K562 (cell line): ENCODE measurements around the gene CCNO. TPM values are rescaled to one million over a fixed set of nuclear protein-coding genes. Genes with fewer than 3 reads are reported as not detected.

Source experiments
- ATAC-seq: fragments of 200-7000 bp; cut with Tn5 transposase; 3 replicates; pipeline ENCODE4 v1.9.1; 2020; ENCODE audit warnings: moderate library complexity
- Bru-seq: library from RNA; stranded (reverse); fragments of 400-500 nt; gene quantifications from one replicate; lab custom pipeline; 2021; lab: Mats Ljungman, UMichigan
- BruChase-seq, 2 experiments: library from RNA; stranded (reverse); fragments of 400-500 nt; gene quantifications; one replicate each; lab custom pipeline; 2021; lab: Mats Ljungman, UMichigan
- BruUV-seq: library from RNA; stranded (reverse); fragments of 400-500 nt; replicated peaks from 2 replicates; lab custom pipeline; 2021; lab: Mats Ljungman, UMichigan
- CTCF ChIA-PET: fragments of 300-600 bp; formaldehyde crosslinking; extraction: SDS; loops from one replicate; lab custom pipeline; 2021; ENCODE audit warnings: low intra/inter-chr PET ratio; lab: Yijun Ruan, JAX
- POLR2A ChIA-PET: fragments of 300-600, 350-650 bp; sonication (Branson Sonifier 250); formaldehyde crosslinking; extraction: SDS; loops from one replicate; lab custom pipeline; 2021; ENCODE audit warnings: antibody characterized with exemption, inconsistent platforms; lab: Yijun Ruan, JAX
- DNase-seq, 4 experiments: peaks; one replicate each; pipeline versions ENCODE4 v3.0.0 to v3.0.0-alpha.2; 2011 to 2018; ENCODE audit warnings: low spot score in 3 of 4, mixed read lengths in 3 of 4; ENCODE audit errors: extremely low read depth in 1 of 4
- FAIRE-seq: peaks from 2 replicates; lab custom pipeline; 2011; peaks lifted over from hg19 to GRCh38; lab: Jason Lieb, UNC
- H2AFZ ChIP-seq: 2 replicates; pipeline ENCODE4 v1.6.0; 2011; ENCODE audit warnings: low read depth, low read length, control low read depth, inconsistent platforms
- H3K27ac ChIP-seq: fragments of 200-600 bp; 3 replicates; pipeline ENCODE4 v1.8.0; 2011; ENCODE audit warnings: low read depth, mild to moderate bottlenecking, control low read depth, inconsistent platforms, low read length, moderate library complexity, mixed read lengths; ENCODE audit errors: extremely low read depth
- H3K27me3 ChIP-seq, 2 experiments: fragments of 300-600 bp in 1 of 2; 2 replicates in 1 of 2; 3 replicates in 1 of 2; pipeline versions ENCODE4 v1.6.0 to v1.8.0; 2011; ENCODE audit warnings: inconsistent platforms in 2 of 2, low read length in 2 of 2, mild to moderate bottlenecking in 1 of 2, mixed read lengths in 1 of 2, moderate library complexity in 1 of 2; ENCODE audit not compliant: control insufficient read depth in 2 of 2, insufficient read depth in 2 of 2
- H3K36me3 ChIP-seq: fragments of 300-600 bp; 3 replicates; pipeline ENCODE4 v1.8.0; 2011; ENCODE audit warnings: mild to moderate bottlenecking, low read length, inconsistent platforms; ENCODE audit not compliant: control insufficient read depth, insufficient read depth
- H3K4me1 ChIP-seq, 2 experiments: fragments of 200-600 bp in 1 of 2; replicated peaks in 1 of 2; 2 replicates in 1 of 2; 3 replicates in 1 of 2; pipeline versions ENCODE4 v1.5.1 to v1.8.0; 2011; ENCODE audit warnings: inconsistent platforms in 2 of 2, low read length in 2 of 2, mild to moderate bottlenecking in 1 of 2, mixed read lengths in 1 of 2, moderate library complexity in 1 of 2; ENCODE audit not compliant: control insufficient read depth in 2 of 2, insufficient read depth in 2 of 2
- H3K4me2 ChIP-seq: 2 replicates; pipeline ENCODE4 v1.6.1; 2011; ENCODE audit warnings: low read length, control low read depth, inconsistent platforms, mixed read lengths; ENCODE audit not compliant: insufficient read depth
- H3K4me3 ChIP-seq: fragments of 200-600 bp; sonication (generic), shearing (Covaris generic); 2 replicates; pipeline ENCODE4 v1.5.1; 2016; ENCODE audit warnings: control low read depth, inconsistent platforms
- H3K79me2 ChIP-seq: fragments of 200-600 bp; 3 replicates; pipeline ENCODE4 v1.8.0; 2011; ENCODE audit warnings: low read length, inconsistent platforms; ENCODE audit not compliant: control insufficient read depth, insufficient read depth
- H3K9ac ChIP-seq, 2 experiments: 2 replicates each; pipeline versions ENCODE4 v1.6.0 to v1.6.1; 2011; ENCODE audit warnings: low read depth in 2 of 2, low read length in 2 of 2, control low read depth in 1 of 2, inconsistent platforms in 1 of 2, mild to moderate bottlenecking in 1 of 2, mixed read lengths in 1 of 2; ENCODE audit not compliant: insufficient read depth in 1 of 2
- H3K9me1 ChIP-seq: one replicate; pipeline ENCODE4 v1.6.0; 2011; ENCODE audit warnings: inconsistent platforms, mild to moderate bottlenecking, low read length, moderate library complexity; ENCODE audit not compliant: control insufficient read depth, insufficient read depth
- H3K9me3 ChIP-seq: replicated peaks from 2 replicates; pipeline ENCODE4 v1.5.1; 2011; ENCODE audit warnings: low read depth, low read length, inconsistent platforms; ENCODE audit not compliant: control insufficient read depth, insufficient read depth
- H4K20me1 ChIP-seq: replicated peaks from 2 replicates; pipeline ENCODE4 v1.6.1; 2011; ENCODE audit warnings: low read length, inconsistent platforms, mixed read lengths; ENCODE audit not compliant: control insufficient read depth, insufficient read depth
- BDP1 ChIP-seq: IDR thresholded peaks from 3 replicates; pipeline ENCODE4 v1.6.1; 2011; ENCODE audit not compliant: insufficient read length, insufficient read depth
- EP400 ChIP-seq: fragments of 450-650 bp; IDR thresholded peaks from 2 replicates; pipeline ENCODE4 v1.6.1; 2017; ENCODE audit warnings: antibody characterized with exemption, mild to moderate bottlenecking, moderate library complexity
- FOXM1 ChIP-seq, 2 experiments: fragments of 450-650 bp in 1 of 2; sonication (generic) in 1 of 2; formaldehyde crosslinking in 1 of 2; IDR thresholded peaks; 2 replicates each; pipeline versions ENCODE4 v1.6.1 to v1.9.0; 2017 to 2022; ENCODE audit warnings: low read depth in 2 of 2, mild to moderate bottlenecking in 2 of 2, missing genetic modification reagents in 1 of 2, moderate library complexity in 1 of 2
- NKRF ChIP-seq: fragments of 450-650 bp; IDR thresholded peaks from 2 replicates; pipeline ENCODE4 v1.6.1; 2016; ENCODE audit warnings: borderline replicate concordance
- SMARCB1 ChIP-seq: IDR thresholded peaks from 2 replicates; pipeline ENCODE4 v1.6.1; 2011; ENCODE audit warnings: improper control_type of control experiment, low read depth; ENCODE audit not compliant: insufficient read length
- STAT6 ChIP-seq: sonication (generic); formaldehyde crosslinking; IDR thresholded peaks from 2 replicates; pipeline ENCODE4 v1.8.1; 2023; ENCODE audit warnings: mild to moderate bottlenecking, missing genetic modification reagents
- ZKSCAN3 ChIP-seq: fragments of 250-450 bp; sonication (Bioruptor Pico); IDR thresholded peaks from 2 replicates; pipeline ENCODE4 v1.4.0; 2020
- ZZZ3 ChIP-seq: fragments of 450-650 bp; IDR thresholded peaks from 2 replicates; pipeline ENCODE4 v1.6.1; 2016; ENCODE audit warnings: antibody characterized with exemption, mild to moderate bottlenecking, moderate library complexity
- WGBS: fragments of 100-300 bp; shearing (Covaris generic); methylation state at CpG from one replicate; pipeline ENCODE4 v1.1.6; 2016; ENCODE audit warnings: low coverage, mixed read lengths; ENCODE audit not compliant: insufficient coverage; ENCODE audit errors: missing lambda C conversion rate; 5-methylcytosine and 5-hydroxymethylcytosine counted together
- in situ Hi-C: fragments of 300-500 bp; cut with MboI; formaldehyde crosslinking; loops from 4 replicates; pipeline ENCODE4 v1.15.0; 2018; ENCODE audit warnings: inconsistent platforms, mixed read lengths
- intact Hi-C: fragments of 100-400 bp; cut with micrococcal nuclease; formaldehyde crosslinking; loops from 2 replicates; pipeline ENCODE4 v1.14.2; 2022
- long read RNA-seq, 3 experiments: library from polyadenylated mRNA in 2 of 3; library from RNA in 1 of 3; unstranded in 2 of 3; stranded (forward) in 1 of 3; transcript quantifications; one replicate each; pipeline ENCODE4 v2.0.0, GENCODE V29; 2019 to 2022
- polyA minus RNA-seq, 3 experiments: library from RNA; depleted of rRNA, polyadenylated mRNA; stranded (reverse); fragments of >200 nt; gene quantifications; 2 replicates each; pipeline ENCODE4 v1.2.3, GENCODE V29; 2011
- polyA plus RNA-seq, 8 experiments: library from polyadenylated mRNA; depleted of rRNA in 4 of 8; stranded (reverse) in 5 of 8; unstranded in 3 of 8; fragments of >200 nt; fragmentation: Nextera tagmentation in 2 of 8; fragmentation: Illumina TruSeq in 1 of 8; extraction: Ambion mirVana in 2 of 8; extraction: Trizol in 1 of 8; gene quantifications; 2 replicates each; pipeline versions ENCODE4 v1.2.1 to v1.2.3, GENCODE V29; 2011 to 2014; ENCODE audit warnings: inconsistent platforms in 1 of 8, missing spikeins in 1 of 8
- total RNA-seq, 7 experiments: library from RNA; depleted of rRNA in 6 of 7; stranded (reverse); fragments of >200 nt in 6 of 7; fragmentation: Illumina TruSeq in 2 of 7; extraction: Trizol in 2 of 7; gene quantifications; 2 replicates each; pipeline versions ENCODE4 v1.2.1 to v1.2.3, GENCODE V29; 2011 to 2021; ENCODE audit warnings: low replicate concordance in 1 of 7
- TF ChIP-seq, protein P1 (sequence below): fragments of 450-650 bp; formaldehyde crosslinking; IDR thresholded peaks from 2 replicates; pipeline ENCODE4 v1.4.0; 2020; ENCODE audit warnings: mild to moderate bottlenecking, moderate library complexity

The CCNO gene
- 0.55 and 1.9 TPM in 2 replicates for total RNA-seq (2011; cell fraction: chromatin; rRNA removed; ENCODE audit: low replicate concordance)
- total RNA-seq (2011; cell fraction: nucleolus; rRNA removed) = 1.6 and 2.7 TPM in 2 replicates
- 1.2 and 2.1 TPM in 2 replicates for total RNA-seq (2011; cell fraction: nucleoplasm; rRNA removed)
- total RNA-seq (2014; rRNA removed) = 1.6 and 1.8 TPM in 2 replicates
- 0.16 and 0.29 TPM in 2 replicates for total RNA-seq (2014; rRNA removed; fragmentation: Illumina TruSeq; extraction: Trizol)
- total RNA-seq (2015; rRNA removed; fragmentation: Illumina TruSeq; extraction: Trizol) = 0.43 and 0.45 TPM in 2 replicates
- 3.1 and 3.2 TPM in 2 replicates for total RNA-seq (2021)
- 0.28 and 0.84 TPM in 2 replicates for polyA plus RNA-seq (2011; rRNA removed)
- polyA plus RNA-seq (2011; cell fraction: cytosol; rRNA removed) = 0.75 and 1.8 TPM in 2 replicates
- 2.7 and 6.6 TPM in 2 replicates for polyA plus RNA-seq (2011; cell fraction: nucleus; rRNA removed)
- 1.5 and 3.9 TPM in 2 replicates for polyA plus RNA-seq (2012)
- polyA plus RNA-seq (2014; fragmentation: Illumina TruSeq; extraction: Trizol) = 0.25 and 0.64 TPM in 2 replicates
- under 1 TPM; 0.08 to 0.13 TPM for polyA plus RNA-seq (2014; fragmentation: Nextera tagmentation; extraction: Ambion mirVana)
- 1.9 TPM in 2 replicates for polyA plus RNA-seq (2014; rRNA removed)
- 0.25 TPM in 1 of 2 replicates, not detected in the other for polyA minus RNA-seq (2011; rRNA and poly(A)+ RNA removed)
- not detected in 2 replicates for polyA minus RNA-seq (2011; cell fraction: cytosol; rRNA and poly(A)+ RNA removed)
- polyA minus RNA-seq (2011; cell fraction: nucleus; rRNA and poly(A)+ RNA removed) = 0.56 and 0.67 TPM in 2 replicates
- percentile 47 among the genes with signal in this experiment for Bru-seq, nascent RNA
- BruChase-seq, experiment 1, labeled RNA remaining after a 2-hour chase = percentile 37 among the genes with signal in this experiment
- percentile 46 among the genes with signal in this experiment for BruChase-seq, experiment 2, labeled RNA remaining after a 6-hour chase
- long read RNA-seq, experiment 1, partial matches to known transcripts = 6 of 10 reads
- long read RNA-seq, experiment 1, other reads (novel, unspliced or antisense) = 2 of 10 reads
- long read RNA-seq, experiment 2, partial matches to known transcripts = 0 of 2 reads
- long read RNA-seq, experiment 2, other reads (novel, unspliced or antisense) = 0 of 2 reads
- long read RNA-seq, experiment 3 = 0 reads

GRCh38 chr5:55232985-55233928, at the start of gene CCNO:
TSS of gene CCNO (minus strand) at chr5:55233608. CDS start at chr5:55233523, 85 bp downstream.
- ChIA-PET POLR2A (interaction anchor here (1.9 kb wide), 1 partner anchor 74 kb away, joined by 5 read pairs; the partner anchor contains the start of genes DHX29 and MTREX), CTCF (no interaction called here)
- peak within 1 kb of the TSS; percentile 71 for H3K4me2 ChIP-seq
- H3K27me3 ChIP-seq = peaks cover 21 to 48% of the 10 kb centered on the region in 2 experiments
- in situ Hi-C loops (no loop called here), intact Hi-C loops (no loop called here)
- FAIRE-seq (no peak), DNase-seq (peak; percentile 71 to 85 (median 78)), ATAC-seq (peak; percentile 89)
- H3K9me3 ChIP-seq = no peaks in the 10 kb centered on the region
- H3K9ac ChIP-seq = peak within 1 kb of the TSS; percentile 49 to 88
- no peaks in the 10 kb centered on the region for H4K20me1 ChIP-seq
- H3K27ac ChIP-seq = no peak within 1 kb of the TSS
- 10% methylated on average over 75 of the region's 106 CpGs for WGBS
- H3K4me3 ChIP-seq = peak within 1 kb of the TSS; percentile 53
- H2AFZ ChIP-seq = peak within 1 kb of the TSS; percentile 84
- H3K9me1 ChIP-seq = no peaks in the 10 kb centered on the region
- H3K79me2 ChIP-seq = no peaks in the 10 kb centered on the region
- H3K4me1 ChIP-seq = peaks cover 10 to 27% of the 10 kb centered on the region in 2 experiments; a peak in 3 of 5 replicates
- no peaks in the 10 kb centered on the region for H3K36me3 ChIP-seq
- no TSS peak for BruUV-seq
- TF ChIP-seq ZZZ3 = no peak
- TF ChIP-seq EP400 = no peak
- no peak for TF ChIP-seq SMARCB1
- TF ChIP-seq NKRF = no peak
- no peak for TF ChIP-seq STAT6 (CRISPR knock-in tag)
- TF ChIP-seq ZKSCAN3 (CRISPR knock-in tag) = no peak
- no peak for TF ChIP-seq BDP1
- no peak for TF ChIP-seq FOXM1 (IDR thresholded peaks at IDR 0.05; ENCODE audit: low read depth)
- TF ChIP-seq FOXM1 (CRISPR knock-in tag; IDR thresholded peaks at IDR 0.05; ENCODE audit: low read depth) = no peak
- TF ChIP-seq, protein P1, sequence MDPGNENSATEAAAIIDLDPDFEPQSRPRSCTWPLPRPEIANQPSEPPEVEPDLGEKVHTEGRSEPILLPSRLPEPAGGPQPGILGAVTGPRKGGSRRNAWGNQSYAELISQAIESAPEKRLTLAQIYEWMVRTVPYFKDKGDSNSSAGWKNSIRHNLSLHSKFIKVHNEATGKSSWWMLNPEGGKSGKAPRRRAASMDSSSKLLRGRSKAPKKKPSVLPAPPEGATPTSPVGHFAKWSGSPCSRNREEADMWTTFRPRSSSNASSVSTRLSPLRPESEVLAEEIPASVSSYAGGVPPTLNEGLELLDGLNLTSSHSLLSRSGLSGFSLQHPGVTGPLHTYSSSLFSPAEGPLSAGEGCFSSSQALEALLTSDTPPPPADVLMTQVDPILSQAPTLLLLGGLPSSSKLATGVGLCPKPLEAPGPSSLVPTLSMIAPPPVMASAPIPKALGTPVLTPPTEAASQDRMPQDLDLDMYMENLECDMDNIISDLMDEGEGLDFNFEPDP = no peak
